Right kidney (tissue), 9 donors: Measurements from ENCODE around the gene SMG9.

ENCODE experiments used
- DNase-seq: peaks from one replicate; pipeline ENCODE4 v3.0.0-alpha.2; 2016
- long read RNA-seq, 8 donors: transcript quantifications; one replicate each; lab custom pipeline, GENCODE V29; 2026

SMG9 gene
- long read RNA-seq, donor 1, full-length matches to known transcripts = 12 of 17 reads
- long read RNA-seq, donor 1, partial matches to known transcripts = 5 of 17 reads
- long read RNA-seq, donor 1, other reads (novel, unspliced or antisense) = 0 of 17 reads
- long read RNA-seq, donor 2, full-length matches to known transcripts = 6 of 6 reads
- long read RNA-seq, donor 2, partial matches to known transcripts = 0 of 6 reads
- long read RNA-seq, donor 2, other reads (novel, unspliced or antisense) = 0 of 6 reads
- long read RNA-seq, donor 3, full-length matches to known transcripts = 3 of 3 reads
- long read RNA-seq, donor 3, partial matches to known transcripts = 0 of 3 reads
- long read RNA-seq, donor 3, other reads (novel, unspliced or antisense) = 0 of 3 reads
- long read RNA-seq, donor 4, full-length matches to known transcripts = 6 of 6 reads
- long read RNA-seq, donor 4, partial matches to known transcripts = 0 of 6 reads
- long read RNA-seq, donor 4, other reads (novel, unspliced or antisense) = 0 of 6 reads
- long read RNA-seq, donor 5, full-length matches to known transcripts = 16 of 16 reads
- long read RNA-seq, donor 5, partial matches to known transcripts = 0 of 16 reads
- long read RNA-seq, donor 5, other reads (novel, unspliced or antisense) = 0 of 16 reads
- long read RNA-seq, donor 6, full-length matches to known transcripts = 11 of 11 reads
- long read RNA-seq, donor 6, partial matches to known transcripts = 0 of 11 reads
- long read RNA-seq, donor 6, other reads (novel, unspliced or antisense) = 0 of 11 reads
- long read RNA-seq, donor 7 = 0 reads
- long read RNA-seq, donor 8, full-length matches to known transcripts = 6 of 6 reads
- long read RNA-seq, donor 8, partial matches to known transcripts = 0 of 6 reads
- long read RNA-seq, donor 8, other reads (novel, unspliced or antisense) = 0 of 6 reads

GRCh38 chr19:43754503-43755255 is at the start of gene SMG9:
SMG9 (minus strand) TSS chr19:43754962; CDS start chr19:43750741, 4,221 bp downstream.
- peak; percentile 100 for DNase-seq

- DNase-seq = no peak
Observed at GRCh38 chr19:43804432-43804831, 49.7 kb upstream of the SMG9 start.

GRCh38 chr19:43802216-43802951 is 47.6 kb upstream of the SMG9 start, which contains the start of gene LYPD5:
LYPD5 (minus strand) TSS chr19:43802447; CDS start chr19:43802380, 67 bp downstream.
- no peak for DNase-seq

- DNase-seq = no peak
Observed at GRCh38 chr19:43799502-43800142, 44.9 kb upstream of the SMG9 start.

- no peak for DNase-seq
Observed at GRCh38 chr19:43798546-43799409, 44.0 kb upstream of the SMG9 start.

- no peak for DNase-seq
Observed at GRCh38 chr19:43798026-43798545, 43.3 kb upstream of the SMG9 start.

GRCh38 chr19:43797556-43797955 is 42.8 kb upstream of the SMG9 start:
- no peak for DNase-seq

- DNase-seq = no peak
Observed at GRCh38 chr19:43797118-43797517, 42.4 kb upstream of the SMG9 start.

- no peak for DNase-seq
Observed at GRCh38 chr19:43790587-43790986, 35.8 kb upstream of the SMG9 start.

GRCh38 chr19:43789029-43789428 is 34.3 kb upstream of the SMG9 start:
- DNase-seq = no peak

GRCh38 chr19:43786665-43787064 is 31.9 kb upstream of the SMG9 start:
- DNase-seq = no peak

- DNase-seq = peak; percentile 46
Observed at GRCh38 chr19:43784981-43785808, 30.4 kb upstream of the SMG9 start.

- DNase-seq = no peak
Observed at GRCh38 chr19:43784241-43784980, 29.6 kb upstream of the SMG9 start.

GRCh38 chr19:43783636-43784035 is 28.9 kb upstream of the SMG9 start:
- no peak for DNase-seq

- DNase-seq = no peak
Observed at GRCh38 chr19:43782689-43783231, 28.0 kb upstream of the SMG9 start.

- DNase-seq = no peak
Observed at GRCh38 chr19:43782311-43782660, 27.5 kb upstream of the SMG9 start.

- no peak for DNase-seq
Observed at GRCh38 chr19:43781630-43782310, 27.0 kb upstream of the SMG9 start.
